GM12865 (cell line): Measurements from ENCODE around the gene MIGA2.

Experiments used
- DNase-seq: peaks from one replicate; pipeline ENCODE4 v3.0.0; 2010; ENCODE audit warnings: low read depth
- H3K4me3 ChIP-seq: 2 replicates; pipeline ENCODE4 v1.5.1; 2011; ENCODE audit warnings: mild to moderate bottlenecking, low read depth, low read length, control low read depth
- TF ChIP-seq, protein P1 (sequence below): IDR thresholded peaks from 2 replicates; pipeline ENCODE4 v1.5.1; 2011; ENCODE audit warnings: low read length, control low read depth, low read depth, inconsistent platforms; ENCODE audit not compliant: insufficient read depth; ENCODE audit errors: missing control alignments

MIGA2 gene

DNA sequence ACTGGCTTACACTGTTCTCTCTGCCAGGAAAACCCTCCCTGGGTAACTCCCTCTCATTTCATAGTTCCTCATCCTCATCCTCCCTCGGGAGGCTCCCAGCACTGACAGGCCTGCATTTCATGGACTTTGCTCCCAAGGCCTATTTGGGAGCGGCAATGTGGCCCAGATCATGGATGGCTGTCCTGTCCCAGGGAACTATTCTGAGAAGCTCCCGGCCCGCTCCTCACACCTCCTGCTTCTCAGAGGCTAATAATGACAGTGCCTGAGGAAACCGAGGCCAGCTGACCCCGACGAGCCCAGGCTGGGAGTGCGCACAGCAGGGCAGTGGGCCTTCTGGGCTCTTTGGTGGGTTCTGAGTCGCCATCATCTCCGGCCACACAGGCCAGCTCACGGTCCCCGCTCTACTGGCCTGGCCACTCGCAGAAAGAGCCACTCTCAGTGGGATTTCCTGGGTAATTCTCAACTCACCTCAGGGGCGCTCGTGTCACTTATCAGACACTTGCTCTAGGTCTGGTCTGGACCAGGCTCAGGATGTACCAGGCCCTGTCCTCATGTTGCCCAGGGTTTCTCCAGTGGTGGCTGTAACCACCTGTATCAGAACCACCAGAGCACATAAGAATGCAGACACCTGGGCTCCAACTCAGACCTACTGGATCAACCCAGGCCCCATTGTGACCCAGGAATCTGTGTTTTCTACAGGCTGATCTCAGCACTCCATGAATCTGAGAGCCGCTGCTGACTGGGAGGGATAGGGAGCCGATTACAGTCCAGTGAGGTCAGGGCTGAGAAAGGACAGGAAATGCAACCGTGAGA lies 42.5 kb downstream of the MIGA2 start:
- H3K4me3 ChIP-seq = no peak overlapping the region
- TF ChIP-seq, protein P1, sequence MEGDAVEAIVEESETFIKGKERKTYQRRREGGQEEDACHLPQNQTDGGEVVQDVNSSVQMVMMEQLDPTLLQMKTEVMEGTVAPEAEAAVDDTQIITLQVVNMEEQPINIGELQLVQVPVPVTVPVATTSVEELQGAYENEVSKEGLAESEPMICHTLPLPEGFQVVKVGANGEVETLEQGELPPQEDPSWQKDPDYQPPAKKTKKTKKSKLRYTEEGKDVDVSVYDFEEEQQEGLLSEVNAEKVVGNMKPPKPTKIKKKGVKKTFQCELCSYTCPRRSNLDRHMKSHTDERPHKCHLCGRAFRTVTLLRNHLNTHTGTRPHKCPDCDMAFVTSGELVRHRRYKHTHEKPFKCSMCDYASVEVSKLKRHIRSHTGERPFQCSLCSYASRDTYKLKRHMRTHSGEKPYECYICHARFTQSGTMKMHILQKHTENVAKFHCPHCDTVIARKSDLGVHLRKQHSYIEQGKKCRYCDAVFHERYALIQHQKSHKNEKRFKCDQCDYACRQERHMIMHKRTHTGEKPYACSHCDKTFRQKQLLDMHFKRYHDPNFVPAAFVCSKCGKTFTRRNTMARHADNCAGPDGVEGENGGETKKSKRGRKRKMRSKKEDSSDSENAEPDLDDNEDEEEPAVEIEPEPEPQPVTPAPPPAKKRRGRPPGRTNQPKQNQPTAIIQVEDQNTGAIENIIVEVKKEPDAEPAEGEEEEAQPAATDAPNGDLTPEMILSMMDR = no peak
- DNase-seq = no peak

GRCh38 chr9:129079829-129080228 lies 43.4 kb downstream of the MIGA2 start:
- DNase-seq = no peak
- peak overlapping the region; percentile 88 for H3K4me3 ChIP-seq
- TF ChIP-seq, protein P1 = no peak

DNA sequence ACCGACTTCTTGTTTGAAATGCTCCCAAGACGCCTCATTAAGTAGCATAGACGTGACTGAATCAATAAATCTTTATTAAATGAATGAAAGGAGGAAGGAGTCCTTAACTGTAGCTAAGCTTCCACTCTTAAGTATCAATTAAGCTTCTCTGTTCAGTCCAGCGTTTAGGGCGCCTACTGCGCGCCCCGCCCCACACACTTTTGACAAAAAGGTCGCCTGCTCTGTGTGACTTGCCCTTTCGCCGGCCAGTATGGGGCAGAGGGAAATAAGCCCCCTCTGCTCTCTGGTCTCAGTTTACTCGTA lies 43.8 kb downstream of the MIGA2 start:
- H3K4me3 ChIP-seq = peak overlapping the region; percentile 88
- TF ChIP-seq, protein P1 = no peak
- no peak for DNase-seq

- TF ChIP-seq, protein P1 = no peak
- peak; percentile 100 for DNase-seq
These were observed 44.4 kb downstream of the MIGA2 start, which contains the start of gene DOLPP1 for GRCh38 chr9:129080601-129081387. Gene DOLPP1 (plus strand): TSS chr9:129081111. CDS start chr9:129081132, 21 bp downstream.

DNA sequence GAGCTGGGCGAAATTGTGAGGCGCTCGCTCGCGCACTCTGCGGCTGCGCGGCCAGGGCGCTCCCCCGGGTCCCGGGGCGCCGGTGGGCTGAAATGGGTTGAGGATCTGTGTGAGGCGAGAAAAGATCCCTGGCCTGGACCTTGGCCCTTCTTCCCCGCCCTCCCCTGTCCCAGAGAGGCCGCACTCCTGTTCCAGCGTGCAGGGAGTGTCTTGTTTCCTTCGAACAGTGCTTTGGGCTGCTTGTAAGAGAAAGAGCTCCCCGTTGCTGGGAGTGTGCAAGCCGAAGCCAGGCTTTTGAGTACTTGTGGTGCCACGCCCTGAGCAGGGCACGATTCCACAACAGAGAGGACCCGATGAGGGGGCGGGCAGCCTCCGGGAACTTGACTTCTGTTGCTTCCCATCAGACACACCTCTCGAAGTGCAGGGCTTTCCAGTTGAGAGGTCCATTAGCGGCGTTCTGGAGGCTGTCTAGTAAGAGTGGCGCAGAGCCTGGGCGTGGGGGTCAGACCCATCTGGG lies 45.0 kb downstream of the MIGA2 start:
- DNase-seq = no peak
- TF ChIP-seq, protein P1 = no peak

More at GRCh38 chr9:129080601-129081387, 44.4 kb downstream of the MIGA2 start, which contains the start of gene DOLPP1:
- H3K4me3 ChIP-seq = peak within 1 kb of the TSS; percentile 98

DNA sequence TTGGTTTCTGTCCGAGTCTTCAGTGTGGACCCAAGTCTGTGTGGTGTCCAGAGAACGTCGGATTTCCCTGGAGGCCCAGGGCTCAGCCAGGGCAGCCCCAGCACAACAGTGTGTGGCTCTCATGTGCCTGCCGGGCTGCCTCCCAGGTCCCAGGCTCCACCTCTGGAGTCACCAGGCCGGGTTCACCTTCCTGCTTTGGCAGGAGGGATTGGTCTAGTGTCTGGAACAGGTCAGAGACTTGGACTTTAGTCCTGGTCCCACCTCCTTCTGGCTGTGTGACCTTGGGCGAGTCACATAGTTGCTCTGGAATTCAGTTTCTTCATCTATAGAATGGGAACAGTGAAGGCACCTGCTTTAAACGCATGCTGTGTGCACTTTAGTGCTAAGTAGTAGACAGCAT lies 47.7 kb downstream of the MIGA2 start:
- TF ChIP-seq, protein P1 = no peak
- H3K4me3 ChIP-seq = no peak overlapping the region
- no peak for DNase-seq

More for the DNA sequence above, 45.0 kb downstream of the MIGA2 start:
- H3K4me3 ChIP-seq = peak overlapping the region; percentile 98
